HepG2 (cell line): Measurements from ENCODE around the gene UCP1. TPM values are rescaled to one million over a fixed set of nuclear protein-coding genes. Genes with fewer than 3 reads are reported as not detected.

Experiments used
- CBX1 ChIP-seq: IDR thresholded peaks from one replicate; pipeline ENCODE4 v1.6.1; 2016; ENCODE audit warnings: antibody characterized with exemption, low read depth
- CHD4 ChIP-seq: fragments of 200-600 bp; sonication (generic); IDR thresholded peaks from 2 replicates; pipeline ENCODE4 v1.7.0; 2017; ENCODE audit warnings: mild to moderate bottlenecking, low read length, borderline replicate concordance
- CREB1 ChIP-seq, 2 experiments: fragments of 450-650 bp in 1 of 2; IDR thresholded peaks; 2 replicates each; pipeline ENCODE4 v1.6.1; 2016 to 2017; ENCODE audit warnings: control low read depth in 1 of 2, mild to moderate bottlenecking in 1 of 2, missing compliant biosample characterization in 1 of 2, missing genetic modification characterization in 1 of 2
- ELF4 ChIP-seq: sonication (generic); formaldehyde crosslinking; IDR thresholded peaks from 2 replicates; pipeline ENCODE4 v1.5.0; 2020; ENCODE audit warnings: missing genetic modification reagents, mild to moderate bottlenecking, moderate library complexity, borderline replicate concordance
- FOXC1 ChIP-seq: sonication (generic); formaldehyde crosslinking; IDR thresholded peaks from 2 replicates; pipeline ENCODE4 v1.8.0; 2022; ENCODE audit warnings: mild to moderate bottlenecking, missing genetic modification reagents, borderline replicate concordance
- GATA4 ChIP-seq: sonication (generic); IDR thresholded peaks from 2 replicates; pipeline ENCODE4 v1.6.1; 2016; ENCODE audit warnings: antibody characterized with exemption, low read depth, borderline replicate concordance
- NFE2 ChIP-seq: sonication (generic); formaldehyde crosslinking; IDR thresholded peaks from 2 replicates; pipeline ENCODE4 v1.4.0; 2020; ENCODE audit warnings: missing genetic modification reagents
- NFKB2 ChIP-seq: sonication (generic); formaldehyde crosslinking; IDR thresholded peaks from 2 replicates; pipeline ENCODE4 v1.4.0; 2020; ENCODE audit warnings: missing genetic modification reagents, borderline replicate concordance
- POLR2A ChIP-seq, 2 experiments: IDR thresholded peaks; 2 replicates each; pipeline ENCODE4 v1.6.1; 2011; ENCODE audit warnings: low read depth in 2 of 2, low read length in 2 of 2, mild to moderate bottlenecking in 1 of 2, moderate library complexity in 1 of 2; ENCODE audit not compliant: insufficient read depth in 1 of 2
- SIX1 ChIP-seq: sonication (generic); formaldehyde crosslinking; IDR thresholded peaks from 2 replicates; pipeline ENCODE4 v1.4.0; 2020; ENCODE audit warnings: missing genetic modification reagents, borderline replicate concordance
- TCF7 ChIP-seq: sonication (generic); IDR thresholded peaks from 2 replicates; pipeline ENCODE4 v1.6.1; 2016; ENCODE audit warnings: antibody characterized with exemption, low read depth
- ZBTB1 ChIP-seq: sonication (generic); formaldehyde crosslinking; IDR thresholded peaks from 2 replicates; pipeline ENCODE4 v1.4.0; 2020; ENCODE audit warnings: missing genetic modification reagents, borderline replicate concordance
- ZNF251 ChIP-seq: sonication (generic); formaldehyde crosslinking; IDR thresholded peaks from 2 replicates; pipeline ENCODE4 v1.9.0; 2021; ENCODE audit warnings: mild to moderate bottlenecking, missing genetic modification reagents
- ZNF329 ChIP-seq: sonication (generic); formaldehyde crosslinking; IDR thresholded peaks from 2 replicates; pipeline ENCODE4 v1.9.0; 2021; ENCODE audit warnings: low read depth, mild to moderate bottlenecking, missing genetic modification reagents
- ZNF484 ChIP-seq: sonication (generic); formaldehyde crosslinking; IDR thresholded peaks from 2 replicates; pipeline ENCODE4 v1.5.1; 2020; ENCODE audit warnings: mild to moderate bottlenecking, low read depth, missing genetic modification reagents, borderline replicate concordance
- ZNF790 ChIP-seq: sonication (generic); formaldehyde crosslinking; IDR thresholded peaks from 2 replicates; pipeline ENCODE4 v1.8.0; 2022; ENCODE audit warnings: missing genetic modification reagents, mild to moderate bottlenecking, borderline replicate concordance
- polyA plus RNA-seq, 8 experiments: library from polyadenylated mRNA; depleted of rRNA in 3 of 8; stranded (reverse) in 7 of 8; unstranded in 1 of 8; fragments of >200 nt; fragmentation: Illumina TruSeq in 4 of 8; extraction: Trizol in 4 of 8; gene quantifications; 2 replicates each; pipeline versions ENCODE4 v1.2.1 to v1.2.3, GENCODE V29; 2011 to 2016; ENCODE audit warnings: low read depth in 4 of 8, missing spikeins in 1 of 8, mixed read lengths in 1 of 8; ENCODE audit not compliant: insufficient read depth in 1 of 8
- total RNA-seq, 5 experiments: library from RNA; depleted of rRNA; stranded (reverse); fragments of >200 nt; fragmentation: Illumina TruSeq; extraction: Trizol; gene quantifications; 2 replicates each; pipeline ENCODE4 v1.2.3, GENCODE V29; 2016; ENCODE audit warnings: low read depth in 1 of 5
- TF ChIP-seq, protein P1 (sequence below): IDR thresholded peaks from 2 replicates; pipeline ENCODE4 v1.6.1; 2016; ENCODE audit warnings: missing genetic modification reagents, missing compliant biosample characterization
- TF ChIP-seq, protein P2 (sequence below): sonication (generic); formaldehyde crosslinking; IDR thresholded peaks from 2 replicates; pipeline ENCODE4 v1.4.0; 2020; ENCODE audit warnings: missing genetic modification reagents; ENCODE audit errors: not compliant biosample characterization
- TF ChIP-seq, protein P3 (sequence below), 2 experiments: sonication (generic) in 1 of 2; formaldehyde crosslinking in 1 of 2; IDR thresholded peaks; 2 replicates each; pipeline versions ENCODE4 v1.6.1 to v1.9.0; 2014 to 2022; ENCODE audit warnings: antibody characterized with exemption in 1 of 2, borderline replicate concordance in 1 of 2, inconsistent platforms in 1 of 2, low read depth in 1 of 2, missing genetic modification reagents in 1 of 2

The UCP1 gene
- total and polyA plus RNA-seq, 2 of the 13 experiments (the other 11 are each of a cell fraction or from before 2014, with no cell fraction given), result 0.11 TPM

DNA sequence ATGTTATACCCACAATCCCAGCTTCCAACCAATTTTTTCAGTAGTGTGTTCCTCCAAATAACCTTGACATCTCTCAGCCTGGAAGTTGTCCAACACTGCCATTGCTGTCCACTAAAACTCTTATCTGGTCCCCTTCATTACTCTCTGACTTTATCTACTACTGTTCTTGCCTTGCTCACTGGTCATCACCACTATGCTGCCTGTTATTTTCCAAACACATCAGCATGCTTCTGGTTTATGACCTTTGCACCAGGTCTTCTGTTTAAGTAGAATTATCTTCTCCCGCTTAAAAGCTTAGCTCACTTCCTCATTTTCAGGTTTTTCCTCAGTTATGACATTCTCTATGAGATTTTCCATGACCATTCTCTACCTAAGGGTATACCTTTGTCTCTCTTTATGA, 39.3 kb downstream of the UCP1 start (continued):
- TF ChIP-seq FOXC1 (no peak), CHD4 (no peak), GATA4 (no peak), CREB1 (IDR thresholded peaks at IDR 0.05) (no peak), CREB1 (CRISPR knock-in tag; IDR thresholded peaks at IDR 0.05) (no peak), SIX1 (peak; percentile 17; the same call in 1 of the 2 replicates), ELF4 (no peak), ZNF484 (CRISPR knock-in tag) (no peak), POLR2A (IDR thresholded peaks at IDR 0.05; ENCODE audit: insufficient read depth in 1 of 2, low read depth in 2 of 2, low read length in 2 of 2) (peak in 1 of 2 experiments; percentile 32; a peak in 1 of 4 replicates), NFE2 (no peak), ZBTB1 (CRISPR knock-in tag) (no peak), ZNF790 (CRISPR knock-in tag) (no peak), ZNF251 (no peak), CBX1 (no peak), ZNF329 (CRISPR knock-in tag) (no peak), NFKB2 (CRISPR knock-in tag) (no peak), TCF7 (no peak)
- TF ChIP-seq, protein P1, sequence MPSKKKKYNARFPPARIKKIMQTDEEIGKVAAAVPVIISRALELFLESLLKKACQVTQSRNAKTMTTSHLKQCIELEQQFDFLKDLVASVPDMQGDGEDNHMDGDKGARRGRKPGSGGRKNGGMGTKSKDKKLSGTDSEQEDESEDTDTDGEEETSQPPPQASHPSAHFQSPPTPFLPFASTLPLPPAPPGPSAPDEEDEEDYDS (CRISPR knock-in tag), result 0 out of 2 replicates have a peak, but pooled peaks have one; percentile 14
- TF ChIP-seq, protein P2, sequence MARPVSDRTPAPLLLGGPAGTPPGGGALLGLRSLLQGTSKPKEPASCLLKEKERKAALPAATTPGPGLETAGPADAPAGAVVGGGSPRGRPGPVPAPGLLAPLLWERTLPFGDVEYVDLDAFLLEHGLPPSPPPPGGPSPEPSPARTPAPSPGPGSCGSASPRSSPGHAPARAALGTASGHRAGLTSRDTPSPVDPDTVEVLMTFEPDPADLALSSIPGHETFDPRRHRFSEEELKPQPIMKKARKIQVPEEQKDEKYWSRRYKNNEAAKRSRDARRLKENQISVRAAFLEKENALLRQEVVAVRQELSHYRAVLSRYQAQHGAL, result no peak
- TF ChIP-seq, protein P3, sequence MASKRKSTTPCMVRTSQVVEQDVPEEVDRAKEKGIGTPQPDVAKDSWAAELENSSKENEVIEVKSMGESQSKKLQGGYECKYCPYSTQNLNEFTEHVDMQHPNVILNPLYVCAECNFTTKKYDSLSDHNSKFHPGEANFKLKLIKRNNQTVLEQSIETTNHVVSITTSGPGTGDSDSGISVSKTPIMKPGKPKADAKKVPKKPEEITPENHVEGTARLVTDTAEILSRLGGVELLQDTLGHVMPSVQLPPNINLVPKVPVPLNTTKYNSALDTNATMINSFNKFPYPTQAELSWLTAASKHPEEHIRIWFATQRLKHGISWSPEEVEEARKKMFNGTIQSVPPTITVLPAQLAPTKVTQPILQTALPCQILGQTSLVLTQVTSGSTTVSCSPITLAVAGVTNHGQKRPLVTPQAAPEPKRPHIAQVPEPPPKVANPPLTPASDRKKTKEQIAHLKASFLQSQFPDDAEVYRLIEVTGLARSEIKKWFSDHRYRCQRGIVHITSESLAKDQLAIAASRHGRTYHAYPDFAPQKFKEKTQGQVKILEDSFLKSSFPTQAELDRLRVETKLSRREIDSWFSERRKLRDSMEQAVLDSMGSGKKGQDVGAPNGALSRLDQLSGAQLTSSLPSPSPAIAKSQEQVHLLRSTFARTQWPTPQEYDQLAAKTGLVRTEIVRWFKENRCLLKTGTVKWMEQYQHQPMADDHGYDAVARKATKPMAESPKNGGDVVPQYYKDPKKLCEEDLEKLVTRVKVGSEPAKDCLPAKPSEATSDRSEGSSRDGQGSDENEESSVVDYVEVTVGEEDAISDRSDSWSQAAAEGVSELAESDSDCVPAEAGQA (IDR thresholded peaks at IDR 0.05; ENCODE audit: low read depth), result no peak
- TF ChIP-seq, protein P3 (CRISPR knock-in tag; IDR thresholded peaks at IDR 0.05; ENCODE audit: borderline replicate concordance), result no peak
